Neutrophil (primary cell): Measurements from ENCODE around the gene TNFAIP1.

ENCODE experiments used
- H3K27ac ChIP-seq: fragments of 200-600 bp; sonication (generic); 2 replicates; pipeline ENCODE4 v1.5.1; 2016; ENCODE audit warnings: mild to moderate bottlenecking, moderate library complexity
- H3K27me3 ChIP-seq: fragments of 200-600 bp; sonication (generic); 2 replicates; pipeline ENCODE4 v1.6.0; 2016; ENCODE audit warnings: mild to moderate bottlenecking
- H3K36me3 ChIP-seq: fragments of 200-600 bp; sonication (generic); 2 replicates; pipeline ENCODE4 v1.5.1; 2017
- H3K4me1 ChIP-seq, 2 experiments: fragments of 200-600 bp in 1 of 2; sonication (generic) in 1 of 2; 1 replicate in 1 of 2; 2 replicates in 1 of 2; pipeline versions ENCODE4 v1.5.1 to v1.6.1; 2013 to 2016; ENCODE audit warnings: low read depth in 1 of 2, low read length in 1 of 2, mild to moderate bottlenecking in 1 of 2, moderate library complexity in 1 of 2; ENCODE audit not compliant: control insufficient read depth in 1 of 2, insufficient read depth in 1 of 2
- H3K4me3 ChIP-seq, 2 experiments: fragments of 200-600 bp in 1 of 2; sonication (generic) in 1 of 2; 1 replicate in 1 of 2; 2 replicates in 1 of 2; pipeline ENCODE4 v1.5.1; 2013 to 2016; ENCODE audit warnings: low read depth in 1 of 2, low read length in 1 of 2, mild to moderate bottlenecking in 1 of 2, moderate library complexity in 1 of 2
- H3K9me3 ChIP-seq: fragments of 200-600 bp; sonication (generic); 2 replicates; pipeline ENCODE4 v1.5.1; 2016
- TF ChIP-seq, protein P1 (sequence below): fragments of 200-600 bp; sonication (generic); IDR thresholded peaks from 2 replicates; pipeline ENCODE4 v1.5.1; 2016; ENCODE audit warnings: antibody characterized with exemption

Gene TNFAIP1

DNA sequence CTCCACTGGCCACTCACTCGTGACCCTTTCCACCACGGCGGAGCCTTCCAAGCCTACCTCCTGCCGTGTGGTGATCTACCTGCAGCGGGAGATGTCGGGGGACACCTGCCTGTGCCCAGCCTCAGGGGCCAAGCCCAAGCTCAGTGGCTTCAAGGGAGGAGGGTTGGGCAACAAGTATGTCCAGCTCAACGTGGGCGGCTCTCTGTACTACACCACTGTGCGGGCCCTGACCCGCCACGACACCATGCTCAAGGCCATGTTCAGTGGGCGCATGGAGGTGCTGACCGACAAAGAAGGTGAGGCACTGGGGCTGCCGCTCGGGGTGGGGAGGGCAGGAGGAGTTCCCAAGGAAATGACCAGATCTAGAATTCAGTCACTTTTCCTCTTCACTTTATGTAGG, 3.9 kb downstream of the TNFAIP1 start:
- H3K4me3 ChIP-seq: no peak overlapping the region
- no peaks in the 10 kb centered on the region for H3K27me3 ChIP-seq
- H3K27ac ChIP-seq: no peak overlapping the region
- H3K4me1 ChIP-seq: peaks cover 19% of the 10 kb centered on the region in 2 experiments
- TF ChIP-seq, protein P1, sequence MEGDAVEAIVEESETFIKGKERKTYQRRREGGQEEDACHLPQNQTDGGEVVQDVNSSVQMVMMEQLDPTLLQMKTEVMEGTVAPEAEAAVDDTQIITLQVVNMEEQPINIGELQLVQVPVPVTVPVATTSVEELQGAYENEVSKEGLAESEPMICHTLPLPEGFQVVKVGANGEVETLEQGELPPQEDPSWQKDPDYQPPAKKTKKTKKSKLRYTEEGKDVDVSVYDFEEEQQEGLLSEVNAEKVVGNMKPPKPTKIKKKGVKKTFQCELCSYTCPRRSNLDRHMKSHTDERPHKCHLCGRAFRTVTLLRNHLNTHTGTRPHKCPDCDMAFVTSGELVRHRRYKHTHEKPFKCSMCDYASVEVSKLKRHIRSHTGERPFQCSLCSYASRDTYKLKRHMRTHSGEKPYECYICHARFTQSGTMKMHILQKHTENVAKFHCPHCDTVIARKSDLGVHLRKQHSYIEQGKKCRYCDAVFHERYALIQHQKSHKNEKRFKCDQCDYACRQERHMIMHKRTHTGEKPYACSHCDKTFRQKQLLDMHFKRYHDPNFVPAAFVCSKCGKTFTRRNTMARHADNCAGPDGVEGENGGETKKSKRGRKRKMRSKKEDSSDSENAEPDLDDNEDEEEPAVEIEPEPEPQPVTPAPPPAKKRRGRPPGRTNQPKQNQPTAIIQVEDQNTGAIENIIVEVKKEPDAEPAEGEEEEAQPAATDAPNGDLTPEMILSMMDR: no peak
- H3K9me3 ChIP-seq: no peaks in the 10 kb centered on the region
- peaks cover 52% of the 10 kb centered on the region for H3K36me3 ChIP-seq

- no peaks in the 10 kb centered on the region for H3K27me3 ChIP-seq
- TF ChIP-seq, protein P1: no peak
- peaks cover 61% of the 10 kb centered on the region for H3K36me3 ChIP-seq
- H3K9me3 ChIP-seq: no peaks in the 10 kb centered on the region
- peaks cover 11 to 12% of the 10 kb centered on the region in 2 experiments for H3K4me1 ChIP-seq
- no peak overlapping the region for H3K27ac ChIP-seq
- H3K4me3 ChIP-seq: no peak overlapping the region
Measured at GRCh38 chr17:28340374-28340773, 4.8 kb downstream of the TNFAIP1 start.

DNA sequence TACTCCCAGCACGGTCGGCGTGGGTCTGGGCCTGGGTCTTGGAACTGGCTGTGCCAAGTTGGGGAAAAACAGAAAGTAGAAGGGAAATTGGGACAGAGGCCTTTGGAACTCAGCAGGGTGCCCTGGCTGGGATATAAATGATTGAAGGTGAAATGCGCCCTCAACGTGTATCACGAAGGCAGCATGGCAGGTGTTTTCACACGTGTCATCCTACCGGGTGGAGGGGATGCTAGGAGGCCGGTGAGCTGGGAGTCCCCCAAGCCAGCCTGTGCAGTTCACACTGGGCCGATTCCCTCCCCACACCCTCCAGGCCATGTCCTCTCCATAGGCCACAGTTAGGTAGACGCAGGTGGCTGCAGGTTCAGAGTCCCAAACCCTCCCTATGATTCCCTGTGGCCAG, 6.0 kb downstream of the TNFAIP1 start:
- Histone ChIP-seq H3K4me1 (peaks cover 3 to 4% of the 10 kb centered on the region in 2 experiments), H3K27me3 (no peaks in the 10 kb centered on the region), H3K4me3 (no peak overlapping the region), H3K9me3 (no peaks in the 10 kb centered on the region), H3K36me3 (peaks cover 72% of the 10 kb centered on the region), H3K27ac (no peak overlapping the region)
- TF ChIP-seq, protein P1: no peak

GRCh38 chr17:28342313-28342712, 6.8 kb downstream of the TNFAIP1 start:
- H3K27me3 ChIP-seq: no peaks in the 10 kb centered on the region
- no peaks in the 10 kb centered on the region for H3K9me3 ChIP-seq
- no peaks in the 10 kb centered on the region for H3K4me1 ChIP-seq
- H3K4me3 ChIP-seq: no peak overlapping the region
- TF ChIP-seq, protein P1: no peak
- H3K36me3 ChIP-seq: peaks cover 80% of the 10 kb centered on the region
- H3K27ac ChIP-seq: no peak overlapping the region

GRCh38 chr17:28343491-28343932, 8.0 kb downstream of the TNFAIP1 start:
- TF ChIP-seq, protein P1: no peak
- Histone ChIP-seq H3K27ac (no peak overlapping the region), H3K9me3 (no peaks in the 10 kb centered on the region), H3K36me3 (peaks cover 92% of the 10 kb centered on the region), H3K27me3 (no peaks in the 10 kb centered on the region), H3K4me1 (no peaks in the 10 kb centered on the region), H3K4me3 (no peak overlapping the region)

GRCh38 chr17:28344011-28344410, 8.4 kb downstream of the TNFAIP1 start:
- H3K4me1 ChIP-seq: no peaks in the 10 kb centered on the region
- H3K4me3 ChIP-seq: no peak overlapping the region
- H3K27ac ChIP-seq: no peak overlapping the region
- H3K36me3 ChIP-seq: peaks cover 97% of the 10 kb centered on the region
- H3K9me3 ChIP-seq: no peaks in the 10 kb centered on the region
- TF ChIP-seq, protein P1: no peak
- H3K27me3 ChIP-seq: no peaks in the 10 kb centered on the region
